Ovary (tissue), 3 donors: Measurements from ENCODE around the gene CDCA3.

Experiments used
- POLR2A ChIP-seq: fragments of 450-650 bp; IDR thresholded peaks from one replicate; pipeline ENCODE4 v1.6.1; 2017; ENCODE audit warnings: antibody characterized with exemption, mild to moderate bottlenecking, moderate library complexity
- TF ChIP-seq, protein P1 (sequence below), 3 donors: fragments of 450-650 bp in 2 of 3; fragments of 200-600 bp in 1 of 3; IDR thresholded peaks; one replicate each; pipeline versions ENCODE4 v1.5.1 to v1.8.0; 2016 to 2022; ENCODE audit warnings: antibody characterized with exemption in 3 of 3, mild to moderate bottlenecking in 1 of 3
- donor health status: DM: no; HTN: no; CAD: no.

DNA sequence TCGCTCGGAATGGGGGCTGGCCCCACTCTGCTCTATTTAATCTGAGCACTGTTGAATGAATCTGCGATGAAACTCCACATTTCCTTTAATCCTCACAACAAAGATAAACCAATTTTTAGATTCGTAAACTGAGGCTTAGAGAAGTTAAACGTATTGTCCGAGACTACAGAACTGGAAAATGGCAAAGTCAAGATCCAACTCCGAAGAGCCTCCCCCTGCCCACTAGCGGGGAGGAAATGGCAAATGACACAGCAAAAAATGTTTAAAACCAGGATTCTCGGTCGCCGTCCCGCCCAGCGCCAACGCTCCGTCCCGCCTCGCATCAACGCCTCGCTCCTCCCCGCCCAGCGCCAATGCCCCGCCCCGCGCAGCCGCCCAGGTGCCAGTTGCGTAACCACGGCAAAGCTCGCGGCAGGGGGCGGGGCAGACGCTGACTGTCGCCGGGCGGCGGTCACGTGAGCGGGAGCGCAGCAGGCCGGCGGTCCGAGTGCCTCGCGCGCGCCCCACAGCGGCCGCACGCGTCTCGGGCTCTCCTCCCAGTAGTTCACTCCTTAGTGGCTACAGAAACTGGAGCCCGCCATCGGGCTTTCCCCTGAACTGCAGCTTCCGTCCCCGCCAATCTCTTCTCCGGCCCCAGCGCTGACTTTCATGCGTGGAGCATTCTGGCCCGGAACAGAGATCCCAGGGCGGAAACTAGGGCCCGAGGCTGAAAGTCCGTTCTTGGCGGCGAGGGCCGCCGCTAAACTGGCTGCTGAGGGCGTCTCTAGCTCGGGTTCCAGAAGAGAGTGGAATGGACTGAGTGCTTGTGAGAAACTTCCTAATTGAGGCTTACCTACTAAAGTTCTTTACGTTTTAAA is 39.9 kb upstream of the CDCA3 start:
- TF ChIP-seq, protein P1, sequence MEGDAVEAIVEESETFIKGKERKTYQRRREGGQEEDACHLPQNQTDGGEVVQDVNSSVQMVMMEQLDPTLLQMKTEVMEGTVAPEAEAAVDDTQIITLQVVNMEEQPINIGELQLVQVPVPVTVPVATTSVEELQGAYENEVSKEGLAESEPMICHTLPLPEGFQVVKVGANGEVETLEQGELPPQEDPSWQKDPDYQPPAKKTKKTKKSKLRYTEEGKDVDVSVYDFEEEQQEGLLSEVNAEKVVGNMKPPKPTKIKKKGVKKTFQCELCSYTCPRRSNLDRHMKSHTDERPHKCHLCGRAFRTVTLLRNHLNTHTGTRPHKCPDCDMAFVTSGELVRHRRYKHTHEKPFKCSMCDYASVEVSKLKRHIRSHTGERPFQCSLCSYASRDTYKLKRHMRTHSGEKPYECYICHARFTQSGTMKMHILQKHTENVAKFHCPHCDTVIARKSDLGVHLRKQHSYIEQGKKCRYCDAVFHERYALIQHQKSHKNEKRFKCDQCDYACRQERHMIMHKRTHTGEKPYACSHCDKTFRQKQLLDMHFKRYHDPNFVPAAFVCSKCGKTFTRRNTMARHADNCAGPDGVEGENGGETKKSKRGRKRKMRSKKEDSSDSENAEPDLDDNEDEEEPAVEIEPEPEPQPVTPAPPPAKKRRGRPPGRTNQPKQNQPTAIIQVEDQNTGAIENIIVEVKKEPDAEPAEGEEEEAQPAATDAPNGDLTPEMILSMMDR (IDR thresholded peaks at IDR 0.05): peak; percentile 94 to 98 (median 97)
- TF ChIP-seq POLR2A: peak; percentile 73
